GM19240 (cell line): Measurements from ENCODE around the gene SYNJ1.
A peak's percentile ranks its signal among the peaks of the same experiment; 100 is the strongest.
"Not testable (repeated sequence)": the region's sequence is repeated elsewhere in the genome, so short reads cannot be mapped to it uniquely, and the experiment has no call there.

Experiments
- DNase-seq: peaks from one replicate; pipeline ENCODE4 v3.0.0; 2011; ENCODE audit warnings: low spot score; ENCODE audit not compliant: insufficient read length

SYNJ1 gene

DNA sequence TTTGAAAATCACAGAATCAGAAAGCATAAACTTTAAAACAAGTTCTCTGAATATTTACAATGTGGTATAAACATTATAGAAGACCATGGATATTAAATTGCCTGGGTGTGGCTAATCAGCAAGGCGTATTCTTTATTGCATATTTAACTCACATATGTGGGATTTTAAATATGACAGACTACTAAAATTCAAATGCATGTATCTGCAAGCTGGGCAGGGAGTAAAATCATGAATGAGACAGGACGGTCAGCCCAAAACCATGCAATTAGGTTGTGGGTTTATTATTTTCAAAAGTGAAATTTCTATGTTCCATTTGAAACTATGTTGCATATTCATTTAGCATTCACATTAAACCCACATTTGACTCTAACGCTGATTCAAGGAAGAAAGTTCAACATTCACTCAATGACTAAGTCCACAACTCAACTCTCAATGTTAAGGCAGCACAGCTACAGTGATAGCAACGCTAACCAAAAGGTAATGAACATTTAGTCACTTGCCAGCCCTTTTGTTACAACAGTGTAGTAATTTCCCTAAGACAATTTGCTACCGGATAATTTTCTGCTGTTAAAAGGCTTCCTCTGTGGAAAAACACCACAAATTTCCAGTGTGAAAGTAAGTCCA, 6.3 kb upstream of the SYNJ1 start:
- DNase-seq: no peak

DNA sequence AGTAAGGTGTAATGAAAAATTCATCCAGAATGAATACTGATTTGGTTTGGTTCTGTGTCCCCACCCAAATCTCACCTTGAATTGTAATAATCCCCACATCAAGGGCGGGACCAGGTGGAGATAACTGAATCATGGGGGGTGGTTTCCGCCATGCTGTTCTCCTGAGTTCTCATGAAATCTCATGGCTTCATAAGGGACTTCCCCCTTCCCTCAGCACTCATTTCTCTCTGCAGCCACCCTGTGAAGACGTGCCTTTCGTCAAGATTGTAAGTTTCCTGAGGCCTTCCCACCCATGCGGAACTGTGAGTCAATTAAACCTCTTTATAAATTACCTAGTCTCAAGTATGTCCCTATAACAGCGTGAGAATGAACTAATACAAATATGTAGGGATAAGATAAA, 5.5 kb upstream of the SYNJ1 start:
- DNase-seq: no peak

DNA sequence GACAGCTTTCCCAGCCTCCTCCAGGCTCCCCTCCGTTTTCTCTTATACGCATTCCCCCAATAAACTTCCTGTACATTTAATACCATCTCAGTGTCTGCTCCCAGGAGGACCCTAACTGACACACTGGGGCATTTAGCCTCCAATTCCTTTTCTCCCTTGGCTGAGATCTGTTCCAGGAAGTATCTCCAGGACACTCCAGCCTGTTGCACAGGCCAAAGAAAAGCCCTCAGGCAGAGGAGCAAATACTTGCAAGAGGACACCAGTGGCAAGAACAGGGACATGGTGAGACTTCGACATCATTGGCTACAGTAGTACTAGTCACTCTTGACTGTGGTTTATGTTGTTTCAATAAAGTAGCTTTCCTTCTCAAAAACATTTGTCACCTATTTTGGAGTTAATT, 4.7 kb upstream of the SYNJ1 start:
- DNase-seq: no peak

GRCh38 chr21:32728848-32729247, 1.0 kb upstream of the SYNJ1 start:
- no peak for DNase-seq

GRCh38 chr21:32728456-32728839, 635 bp upstream of the SYNJ1 start:
- DNase-seq: no peak

DNA sequence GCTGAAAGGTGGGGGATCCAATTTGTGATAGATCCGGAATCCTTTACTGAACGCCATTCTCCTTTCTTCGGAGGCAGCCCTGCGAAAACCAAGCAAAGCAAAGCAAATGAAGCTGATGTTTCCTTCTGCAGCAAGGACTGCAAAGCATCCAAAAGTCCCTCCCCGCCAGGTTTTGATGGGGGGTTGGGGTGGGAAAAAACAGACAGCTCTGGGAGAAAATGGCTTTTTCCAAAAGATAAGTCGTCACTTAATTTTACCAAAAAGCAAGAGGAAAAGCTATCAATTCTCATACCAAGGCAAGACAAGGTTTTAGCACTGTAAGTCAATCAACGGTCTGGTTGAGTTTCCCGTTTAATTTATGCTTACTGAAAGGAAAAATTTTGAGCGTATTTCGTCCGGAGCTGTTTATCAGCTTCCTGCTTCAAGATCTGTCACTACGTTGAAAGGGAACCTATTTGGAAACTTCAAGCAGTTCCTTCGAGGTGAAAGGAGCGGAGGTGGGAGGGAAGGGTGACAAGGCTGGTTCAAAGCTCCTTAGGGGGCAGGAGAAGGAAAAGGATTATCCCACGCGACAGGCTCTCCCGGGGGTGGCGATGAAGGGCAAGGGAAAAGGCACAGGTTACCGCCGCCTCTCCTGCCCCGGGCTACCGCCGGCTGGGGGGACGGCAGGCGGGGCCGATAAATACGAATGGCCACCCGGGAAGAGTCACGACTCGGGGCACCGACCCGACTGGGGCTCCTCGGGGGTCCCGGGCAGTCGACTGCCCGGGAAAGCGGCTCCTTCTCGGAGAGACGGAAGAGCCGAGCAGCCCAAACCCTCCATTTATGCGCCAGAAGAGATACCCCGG, 750 bp downstream of the SYNJ1 start:
- no peak for DNase-seq

- no peak for DNase-seq
Observed at GRCh38 chr21:32719085-32719484, 8.7 kb downstream of the SYNJ1 start.

DNA sequence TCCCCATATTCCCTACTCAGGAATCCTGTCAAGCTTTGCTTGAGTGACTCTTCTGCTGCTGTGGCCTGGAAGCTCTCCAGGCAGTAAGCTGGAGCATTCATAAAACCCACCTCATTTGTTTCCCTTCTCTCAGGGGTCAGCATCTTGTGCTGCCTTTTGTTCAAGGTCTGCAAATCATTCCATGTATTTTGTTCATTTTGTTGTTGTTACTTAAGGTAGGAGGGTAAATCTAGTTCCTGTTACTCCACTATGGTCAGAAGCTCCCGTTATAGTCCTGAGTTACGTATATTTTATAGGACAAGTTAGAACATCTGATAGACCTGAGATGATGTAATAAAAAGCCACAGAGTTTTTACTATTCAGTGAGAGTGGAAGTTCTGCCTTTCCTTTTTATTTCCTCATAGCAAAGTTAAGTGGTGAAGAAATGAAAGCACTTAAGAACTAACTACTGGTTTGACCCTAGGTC, 9.9 kb downstream of the SYNJ1 start:
- no peak for DNase-seq

GRCh38 chr21:32716486-32716885, 11.3 kb downstream of the SYNJ1 start:
- DNase-seq: no peak

DNA sequence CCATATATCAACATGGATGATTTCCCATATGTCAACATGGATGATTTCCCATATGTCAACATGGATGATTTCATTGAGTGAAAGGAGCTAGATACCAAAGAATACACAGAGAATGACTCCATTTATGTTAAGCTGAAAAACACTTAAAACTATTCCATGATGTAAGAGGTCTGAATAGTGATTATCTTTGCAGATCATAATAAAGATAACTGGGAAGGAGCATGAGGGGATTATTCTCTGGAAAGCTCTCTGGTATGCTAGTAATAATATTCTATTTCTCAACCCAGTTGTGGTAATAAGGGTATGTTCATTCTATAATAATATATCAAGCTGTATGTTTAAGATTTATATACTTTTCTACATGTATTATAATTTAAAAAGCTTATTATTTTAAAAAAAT, 14.1 kb downstream of the SYNJ1 start:
- DNase-seq: no peak

DNA sequence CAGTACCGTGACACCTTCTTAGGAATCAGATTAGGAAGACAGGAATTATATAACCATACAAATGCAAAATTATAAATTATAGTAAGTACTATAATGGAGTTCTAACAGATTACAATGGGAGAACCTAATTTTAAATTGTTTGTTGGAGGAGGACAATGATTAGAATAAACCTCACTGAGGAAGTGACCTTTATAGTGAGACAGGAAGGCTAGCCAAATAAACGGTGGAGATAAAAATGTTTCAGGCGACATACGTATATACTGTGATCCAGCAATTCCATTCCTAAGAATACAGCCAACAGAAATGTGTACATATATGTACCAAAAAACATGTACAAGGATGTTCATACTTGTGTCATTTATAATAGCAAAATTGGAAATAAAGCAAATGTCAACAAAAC, 15.2 kb downstream of the SYNJ1 start:
- no peak for DNase-seq

DNA sequence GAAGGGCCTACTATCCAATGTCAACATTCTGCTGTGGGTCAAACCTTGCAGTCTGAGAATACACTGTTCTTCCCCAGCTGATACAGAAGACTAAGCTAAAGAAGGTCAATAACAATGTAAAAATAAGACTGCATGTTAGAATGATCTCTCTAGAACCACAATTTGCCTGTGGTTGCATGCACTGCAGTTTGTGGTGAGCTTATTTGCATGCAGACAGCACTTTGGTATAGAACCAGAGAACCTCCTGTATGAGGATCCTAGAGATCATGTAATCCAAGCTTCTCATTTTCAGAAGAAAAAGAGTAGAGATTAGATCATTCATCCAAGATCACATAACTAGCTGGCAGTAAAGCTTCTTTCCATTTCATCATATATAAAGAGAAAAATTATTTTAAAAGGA, 15.8 kb downstream of the SYNJ1 start:
- peak; percentile 35 for DNase-seq

DNA sequence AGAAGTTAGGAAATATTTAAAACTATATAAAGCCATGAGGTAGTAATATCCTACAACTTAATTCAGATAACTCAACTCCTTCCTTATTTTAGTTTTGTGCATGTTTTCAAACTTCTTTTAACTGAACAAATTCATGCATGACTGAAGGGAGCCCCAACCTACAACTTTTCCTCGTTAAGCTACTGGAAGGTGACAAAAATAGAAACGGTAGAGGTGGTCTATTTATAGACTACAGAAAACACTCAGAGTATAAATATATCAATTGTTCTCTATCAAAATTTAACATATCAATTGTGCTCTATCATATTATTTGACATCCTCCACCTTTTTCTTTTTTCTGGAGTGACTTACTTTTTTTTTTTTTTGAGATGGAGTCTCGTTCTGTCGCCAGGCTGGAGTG, 16.8 kb downstream of the SYNJ1 start:
- no peak for DNase-seq

GRCh38 chr21:32710069-32710784, 17.6 kb downstream of the SYNJ1 start:
- no peak for DNase-seq

GRCh38 chr21:32708069-32708468, 19.7 kb downstream of the SYNJ1 start:
- DNase-seq: no peak

DNA sequence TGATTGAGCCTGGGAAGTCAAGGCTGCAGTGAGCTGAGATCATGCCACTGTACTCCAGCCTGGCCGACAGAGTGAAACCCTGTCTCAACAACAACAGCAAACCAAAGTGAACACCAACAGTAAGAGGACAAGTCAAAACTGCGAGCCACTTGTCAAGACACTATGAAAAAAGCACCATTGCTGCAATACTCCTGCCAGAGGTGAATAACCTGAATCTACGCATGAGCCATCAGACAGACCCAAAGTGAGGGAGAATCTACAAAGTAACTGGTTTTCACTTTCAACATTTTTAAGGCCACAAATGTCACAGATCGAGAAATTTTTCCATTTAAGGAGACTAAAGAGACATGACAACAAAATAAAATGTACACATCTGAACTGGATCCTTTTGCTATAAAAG, 21.9 kb downstream of the SYNJ1 start:
- DNase-seq: no peak

DNA sequence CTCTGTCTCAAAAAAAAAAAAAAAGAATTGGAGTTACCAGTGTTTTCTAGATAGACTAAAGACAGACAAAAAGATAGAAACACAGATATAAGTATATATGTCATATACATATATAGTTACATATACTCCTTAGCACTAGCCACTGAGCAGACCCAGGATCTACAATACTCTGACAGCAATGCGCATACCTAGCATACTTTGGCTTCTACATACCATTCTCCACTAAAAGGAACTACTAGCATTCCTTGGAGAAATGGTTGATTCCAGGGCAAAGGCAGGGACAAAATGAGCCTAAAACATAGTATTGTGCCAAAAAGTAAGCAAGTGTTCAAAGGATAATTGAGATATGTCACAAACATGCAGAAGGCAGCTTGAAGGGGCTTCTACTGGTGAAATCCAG, 22.7 kb downstream of the SYNJ1 start:
- no peak for DNase-seq

GRCh38 chr21:32702702-32703101, 25.1 kb downstream of the SYNJ1 start:
- DNase-seq: no peak

- DNase-seq: no peak
Observed at GRCh38 chr21:32698971-32699693, 28.7 kb downstream of the SYNJ1 start.

DNA sequence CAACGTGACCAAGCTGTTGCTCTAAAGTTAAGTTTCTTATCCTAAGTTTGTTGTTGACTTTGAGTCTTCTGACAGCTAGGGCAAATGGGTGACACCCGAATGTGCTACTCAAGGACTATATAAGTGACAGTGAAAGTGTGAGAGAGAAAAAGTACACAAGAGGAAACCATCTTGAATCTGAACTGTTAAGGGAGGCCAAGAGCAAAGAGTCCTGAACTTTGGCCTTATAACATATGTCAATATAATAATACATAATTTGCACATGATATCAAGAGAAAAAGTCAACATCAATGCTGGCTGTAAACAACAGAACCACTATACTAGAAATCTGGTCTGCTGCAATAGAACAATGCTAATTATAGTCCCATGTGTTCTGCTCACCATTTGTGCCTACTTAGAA, 29.5 kb downstream of the SYNJ1 start:
- DNase-seq: no peak

DNA sequence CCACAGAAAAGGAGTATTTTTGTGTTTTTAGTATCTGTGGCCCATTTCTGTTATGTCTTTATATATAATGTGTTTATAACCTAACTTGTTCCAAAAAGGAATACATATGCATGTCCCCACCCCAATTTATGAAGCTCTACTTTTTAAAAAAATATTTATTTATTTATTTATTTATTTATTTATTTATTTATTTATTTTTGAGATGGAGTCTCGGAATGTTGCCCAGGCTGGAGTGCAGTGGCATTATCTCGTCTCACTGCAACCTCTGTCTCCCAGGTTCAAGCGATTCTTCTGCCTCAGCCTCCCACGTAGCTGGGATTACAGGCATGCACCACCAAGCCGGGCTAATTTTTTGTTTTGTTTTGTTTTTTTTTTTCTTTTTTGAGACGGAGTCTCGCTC, 32.3 kb downstream of the SYNJ1 start:
- DNase-seq: not testable (repeated sequence)

DNA sequence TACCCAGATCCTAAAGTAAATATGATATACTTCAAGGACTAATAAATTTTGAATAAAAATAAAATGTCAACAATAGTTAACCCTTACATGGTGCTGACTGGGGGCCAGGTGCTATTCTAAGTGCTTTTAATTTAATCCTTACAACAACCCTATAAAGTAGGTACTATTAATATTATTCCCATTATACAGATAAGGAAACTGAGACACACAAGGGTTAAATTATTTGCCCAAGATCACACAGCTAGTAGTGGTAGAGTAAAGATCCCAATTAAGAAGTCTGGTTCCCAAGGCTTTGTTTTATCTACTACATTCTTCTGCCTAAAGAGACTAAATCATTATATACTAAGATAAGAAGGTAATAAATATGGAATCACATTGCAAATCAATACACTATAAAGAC, 34.2 kb downstream of the SYNJ1 start:
- no peak for DNase-seq
